Gastroesophageal sphincter (tissue), 4 donors: ENCODE results near the gene TTC8. TPM values are rescaled to one million over a fixed set of nuclear protein-coding genes. Genes with fewer than 3 reads are reported as not detected.

ENCODE experiments used
- ATAC-seq: fragments of 150-250 bp; one replicate; pipeline ENCODE4 v1.9.1; 2016; ENCODE audit warnings: mild to moderate bottlenecking, moderate library complexity
- H3K27ac ChIP-seq, 4 donors: fragments of 200-600 bp; sonication (generic) in 3 of 4; 1 replicate in 3 of 4; 2 replicates in 1 of 4; pipeline ENCODE4 v1.5.1; 2016 to 2019
- H3K27me3 ChIP-seq: fragments of 200-600 bp; sonication (generic); one replicate; pipeline ENCODE4 v1.5.1; 2019
- H3K36me3 ChIP-seq, 2 donors: fragments of 200-600 bp; sonication (generic); one replicate each; pipeline ENCODE4 v1.5.1; 2019; ENCODE audit warnings: control low read depth in 1 of 2
- H3K4me1 ChIP-seq, 3 donors: fragments of 200-600 bp; sonication (generic); 1 replicate in 2 of 3; 2 replicates in 1 of 3; pipeline ENCODE4 v1.5.1; 2016 to 2019; ENCODE audit warnings: control low read depth in 2 of 3
- H3K4me3 ChIP-seq, 2 donors: fragments of 200-600 bp; sonication (generic); one replicate each; pipeline ENCODE4 v1.5.1; 2019; ENCODE audit warnings: mild to moderate bottlenecking in 1 of 2, moderate library complexity in 1 of 2
- H3K9me3 ChIP-seq, 3 donors: fragments of 200-600 bp; sonication (generic); one replicate each; pipeline ENCODE4 v1.5.1; 2017 to 2019; ENCODE audit warnings: control low read depth in 2 of 3
- EP300 ChIP-seq: sonication (generic); formaldehyde crosslinking; IDR thresholded peaks from one replicate; pipeline ENCODE4 v1.6.1; 2017; ENCODE audit warnings: antibody characterized with exemption, mild to moderate bottlenecking
- POLR2A ChIP-seq, 2 donors: fragments of 450-650 bp; IDR thresholded peaks; one replicate each; pipeline ENCODE4 v1.6.1; 2017; ENCODE audit warnings: antibody characterized with exemption in 2 of 2, mild to moderate bottlenecking in 2 of 2, moderate library complexity in 1 of 2
- POLR2AphosphoS5 ChIP-seq: sonication (generic); formaldehyde crosslinking; IDR thresholded peaks from one replicate; pipeline ENCODE4 v1.6.1; 2017; ENCODE audit warnings: antibody characterized with exemption
- WGBS, 2 donors: methylation state at CpG; one replicate each; pipeline ENCODE4 v1.1.5; 2018; ENCODE audit warnings: low coverage in 1 of 2; 5-methylcytosine and 5-hydroxymethylcytosine counted together
- total RNA-seq, 4 donors: library from RNA; depleted of rRNA; stranded (reverse); fragments of >200 nt; gene quantifications; one replicate each; pipeline ENCODE4 v1.1.0, GENCODE V29; 2016
- TF ChIP-seq, protein P1 (sequence below), 4 experiments: fragments of 200-600 bp in 2 of 4; fragments of 450-650 bp in 2 of 4; sonication (generic) in 1 of 4; IDR thresholded peaks; one replicate each; pipeline ENCODE4 v1.5.1; 2017 to 2019; ENCODE audit warnings: antibody characterized with exemption in 4 of 4, mild to moderate bottlenecking in 2 of 4, moderate library complexity in 2 of 4

Gene TTC8
- total RNA-seq, 4 donors from 2014 or later: 17.0 to 35.3 (median 24.8) TPM

DNA sequence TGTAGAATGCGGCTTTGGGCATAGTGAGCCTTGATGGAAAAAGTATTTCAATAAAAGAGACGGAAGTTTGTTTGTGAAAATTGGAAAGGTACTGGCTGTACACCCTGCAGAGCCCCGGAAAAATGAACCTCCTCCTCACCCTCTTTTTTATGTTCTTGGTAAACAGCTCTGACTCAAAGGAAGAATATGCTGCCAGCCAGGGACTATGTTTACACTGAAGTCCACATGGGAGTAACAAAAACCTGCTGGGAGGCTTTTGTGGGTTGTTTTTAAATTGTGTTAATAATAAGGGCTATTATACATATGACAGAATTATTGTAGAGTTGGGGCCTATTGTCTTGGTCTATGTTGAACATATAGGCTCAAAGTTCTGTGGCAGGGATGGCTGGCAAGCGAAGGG, 70.7 kb downstream of the TTC8 start:
- Histone ChIP-seq H3K4me3 (no peak overlapping the region), H3K36me3 (no peaks in the 10 kb centered on the region), H3K27me3 (peaks cover 6% of the 10 kb centered on the region), H3K9me3 (no peaks in the 10 kb centered on the region), H3K4me1 (peaks cover 0 to 9% (median 0%) of the 10 kb centered on the region in 3 donors), H3K27ac (no peak overlapping the region)
- TF ChIP-seq EP300 (no peak), POLR2AphosphoS5 (no peak), POLR2A (IDR thresholded peaks at IDR 0.05) (no peak)
- TF ChIP-seq, protein P1, sequence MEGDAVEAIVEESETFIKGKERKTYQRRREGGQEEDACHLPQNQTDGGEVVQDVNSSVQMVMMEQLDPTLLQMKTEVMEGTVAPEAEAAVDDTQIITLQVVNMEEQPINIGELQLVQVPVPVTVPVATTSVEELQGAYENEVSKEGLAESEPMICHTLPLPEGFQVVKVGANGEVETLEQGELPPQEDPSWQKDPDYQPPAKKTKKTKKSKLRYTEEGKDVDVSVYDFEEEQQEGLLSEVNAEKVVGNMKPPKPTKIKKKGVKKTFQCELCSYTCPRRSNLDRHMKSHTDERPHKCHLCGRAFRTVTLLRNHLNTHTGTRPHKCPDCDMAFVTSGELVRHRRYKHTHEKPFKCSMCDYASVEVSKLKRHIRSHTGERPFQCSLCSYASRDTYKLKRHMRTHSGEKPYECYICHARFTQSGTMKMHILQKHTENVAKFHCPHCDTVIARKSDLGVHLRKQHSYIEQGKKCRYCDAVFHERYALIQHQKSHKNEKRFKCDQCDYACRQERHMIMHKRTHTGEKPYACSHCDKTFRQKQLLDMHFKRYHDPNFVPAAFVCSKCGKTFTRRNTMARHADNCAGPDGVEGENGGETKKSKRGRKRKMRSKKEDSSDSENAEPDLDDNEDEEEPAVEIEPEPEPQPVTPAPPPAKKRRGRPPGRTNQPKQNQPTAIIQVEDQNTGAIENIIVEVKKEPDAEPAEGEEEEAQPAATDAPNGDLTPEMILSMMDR (IDR thresholded peaks at IDR 0.05): no peak
- WGBS, 2 donors: 59 to 60% methylated on average over 4 of the region's 4 CpGs
- ATAC-seq: no peak

- no peak for ATAC-seq
- Histone ChIP-seq H3K27me3 (peaks cover 9% of the 10 kb centered on the region), H3K4me3 (no peak overlapping the region), H3K4me1 (no peaks in the 10 kb centered on the region), H3K9me3 (no peaks in the 10 kb centered on the region), H3K27ac (no peak overlapping the region), H3K36me3 (no peaks in the 10 kb centered on the region)
- 57 to 77% methylated on average over 4 of the region's 4 CpGs for WGBS, 2 donors
- TF ChIP-seq POLR2AphosphoS5: no peak
- TF ChIP-seq, protein P1 (IDR thresholded peaks at IDR 0.05): no peak
- TF ChIP-seq POLR2A (IDR thresholded peaks at IDR 0.05): no peak
- no peak for TF ChIP-seq EP300
Measured at GRCh38 chr14:88901189-88901588, 76.7 kb downstream of the TTC8 start.

- H3K36me3 ChIP-seq: no peaks in the 10 kb centered on the region
- ATAC-seq: no peak
- no peaks in the 10 kb centered on the region for H3K4me1 ChIP-seq
- TF ChIP-seq EP300: no peak
- TF ChIP-seq POLR2AphosphoS5: no peak
- no peak for TF ChIP-seq POLR2A (IDR thresholded peaks at IDR 0.05)
- TF ChIP-seq, protein P1 (IDR thresholded peaks at IDR 0.05): no peak
- peaks cover 9% of the 10 kb centered on the region for H3K27me3 ChIP-seq
- H3K4me3 ChIP-seq: no peak overlapping the region
- H3K27ac ChIP-seq: no peak overlapping the region
- WGBS, 2 donors: 74% methylated on average over 3 of the region's 3 CpGs; no CpG with 5 or more reads in 1 of the 2 donors
- peaks cover 0 to 1% (median 0%) of the 10 kb centered on the region in 3 donors for H3K9me3 ChIP-seq
Measured at GRCh38 chr14:88901991-88902390, 77.5 kb downstream of the TTC8 start.

GRCh38 chr14:88902850-88903249, 78.4 kb downstream of the TTC8 start:
- WGBS, 2 donors: 63% methylated on average over 1 of the region's 1 CpG; no CpG with 5 or more reads in 1 of the 2 donors
- peaks cover 9% of the 10 kb centered on the region for H3K27me3 ChIP-seq
- no peaks in the 10 kb centered on the region for H3K36me3 ChIP-seq
- H3K4me3 ChIP-seq: no peak overlapping the region
- no peak for ATAC-seq
- peaks cover 0 to 10% (median 0%) of the 10 kb centered on the region in 3 donors for H3K9me3 ChIP-seq
- TF ChIP-seq, protein P1 (IDR thresholded peaks at IDR 0.05): no peak
- no peak for TF ChIP-seq EP300
- no peak for TF ChIP-seq POLR2AphosphoS5
- H3K4me1 ChIP-seq: no peaks in the 10 kb centered on the region
- H3K27ac ChIP-seq: no peak overlapping the region

GRCh38 chr14:88904206-88904647, 79.8 kb downstream of the TTC8 start:
- no peak overlapping the region for H3K27ac ChIP-seq
- TF ChIP-seq POLR2A (IDR thresholded peaks at IDR 0.05) (no peak), POLR2AphosphoS5 (no peak), EP300 (no peak)
- TF ChIP-seq, protein P1 (IDR thresholded peaks at IDR 0.05): no peak
- peaks cover 9% of the 10 kb centered on the region for H3K27me3 ChIP-seq
- ATAC-seq: no peak
- no peaks in the 10 kb centered on the region for H3K36me3 ChIP-seq
- no peaks in the 10 kb centered on the region for H3K4me1 ChIP-seq
- H3K9me3 ChIP-seq: peaks cover 0 to 11% (median 0%) of the 10 kb centered on the region in 3 donors
- 89 to 92% methylated on average over 2 to 3 of the region's 3 CpGs for WGBS, 2 donors
- H3K4me3 ChIP-seq: no peak overlapping the region
